ENCODE data around the gene PDPN.

Gene PDPN

GRCh38 chr1:13604721-13605120 lies 21.1 kb downstream of the PDPN start:
- Histone ChIP-seq H3K27ac (ENCODE audit: low read depth, low read length) (no peak overlapping the region), H3K79me2 (ENCODE audit: control insufficient read depth, low read length) (no peaks in the 10 kb centered on the region), H3K9me2 (replicated peaks; ENCODE audit: control insufficient read depth, low read length) (no peaks in the 10 kb centered on the region), H4K20me1 (ENCODE audit: control insufficient read depth, insufficient read depth, low read depth, low read length) (no peaks in the 10 kb centered on the region), H3K4me3 (ENCODE audit: low read length) (no peak overlapping the region), H3K36me3 (ENCODE audit: control insufficient read depth, low read length) (no peaks in the 10 kb centered on the region), H3K4me2 (ENCODE audit: low read length) (no peak overlapping the region), H3K9me3 (ENCODE audit: control insufficient read depth, insufficient read depth, low read length) (no peaks in the 10 kb centered on the region), H3K4me1 (ENCODE audit: control insufficient read depth, low read length) (no peaks in the 10 kb centered on the region), H3F3A (ENCODE audit: control insufficient read depth, insufficient read depth) (no peaks in the 10 kb centered on the region), H3K27me3 (ENCODE audit: control insufficient read depth, low read length) (0 out of 2 replicates have a peak, but pooled peaks cover 2% of the 10 kb centered on the region)
- no peak for TF ChIP-seq CTCF (IDR thresholded peaks at IDR 0.05; ENCODE audit: low read depth, low read length, poor library complexity, severe bottlenecking)
- no peak for TF ChIP-seq EZH2phosphoT487 (IDR thresholded peaks at IDR 0.05; ENCODE audit: borderline replicate concordance, low read length)

GRCh38 chr1:13605159-13605558 lies 21.5 kb downstream of the PDPN start:
- Histone ChIP-seq H3K4me1 (ENCODE audit: control insufficient read depth, low read length) (no peaks in the 10 kb centered on the region), H3K27ac (ENCODE audit: low read depth, low read length) (no peak overlapping the region), H3K9me2 (replicated peaks; ENCODE audit: control insufficient read depth, low read length) (no peaks in the 10 kb centered on the region), H3K9me3 (ENCODE audit: control insufficient read depth, insufficient read depth, low read length) (no peaks in the 10 kb centered on the region), H4K20me1 (ENCODE audit: control insufficient read depth, insufficient read depth, low read depth, low read length) (no peaks in the 10 kb centered on the region), H3K27me3 (ENCODE audit: control insufficient read depth, low read length) (0 out of 2 replicates have a peak, but pooled peaks cover 2% of the 10 kb centered on the region), H3K4me2 (ENCODE audit: low read length) (no peak overlapping the region), H3K4me3 (ENCODE audit: low read length) (no peak overlapping the region), H3K79me2 (ENCODE audit: control insufficient read depth, low read length) (no peaks in the 10 kb centered on the region), H3K36me3 (ENCODE audit: control insufficient read depth, low read length) (no peaks in the 10 kb centered on the region), H3F3A (ENCODE audit: control insufficient read depth, insufficient read depth) (no peaks in the 10 kb centered on the region)
- no peak for TF ChIP-seq CTCF (IDR thresholded peaks at IDR 0.05; ENCODE audit: low read depth, low read length, poor library complexity, severe bottlenecking)
- no peak for TF ChIP-seq EZH2phosphoT487 (IDR thresholded peaks at IDR 0.05; ENCODE audit: borderline replicate concordance, low read length)

- Histone ChIP-seq H3K4me3 (ENCODE audit: low read length) (no peak overlapping the region), H3F3A (ENCODE audit: control insufficient read depth, insufficient read depth) (no peaks in the 10 kb centered on the region), H3K9me3 (ENCODE audit: control insufficient read depth, insufficient read depth, low read length) (no peaks in the 10 kb centered on the region), H3K27me3 (ENCODE audit: control insufficient read depth, low read length) (0 out of 2 replicates have a peak, but pooled peaks cover 2% of the 10 kb centered on the region), H3K9me2 (replicated peaks; ENCODE audit: control insufficient read depth, low read length) (no peaks in the 10 kb centered on the region), H4K20me1 (ENCODE audit: control insufficient read depth, insufficient read depth, low read depth, low read length) (no peaks in the 10 kb centered on the region), H3K4me2 (ENCODE audit: low read length) (no peak overlapping the region), H3K79me2 (ENCODE audit: control insufficient read depth, low read length) (no peaks in the 10 kb centered on the region), H3K36me3 (ENCODE audit: control insufficient read depth, low read length) (no peaks in the 10 kb centered on the region), H3K27ac (ENCODE audit: low read depth, low read length) (no peak overlapping the region), H3K4me1 (ENCODE audit: control insufficient read depth, low read length) (no peaks in the 10 kb centered on the region)
- no peak for TF ChIP-seq EZH2phosphoT487 (IDR thresholded peaks at IDR 0.05; ENCODE audit: borderline replicate concordance, low read length)
These were observed 23.4 kb downstream of the PDPN start for GRCh38 chr1:13607002-13607401.

- H3K9me3 ChIP-seq (ENCODE audit: control insufficient read depth, insufficient read depth, low read length), result no peaks in the 10 kb centered on the region
- no peaks in the 10 kb centered on the region for H4K20me1 ChIP-seq (ENCODE audit: control insufficient read depth, insufficient read depth, low read depth, low read length)
- H3K4me3 ChIP-seq (ENCODE audit: low read length), result no peak overlapping the region
- H3K79me2 ChIP-seq (ENCODE audit: control insufficient read depth, low read length), result no peaks in the 10 kb centered on the region
- H3K4me2 ChIP-seq (ENCODE audit: low read length), result no peak overlapping the region
- no peaks in the 10 kb centered on the region for H3K36me3 ChIP-seq (ENCODE audit: control insufficient read depth, low read length)
- TF ChIP-seq EZH2phosphoT487 (IDR thresholded peaks at IDR 0.05; ENCODE audit: borderline replicate concordance, low read length) (no peak), CTCF (IDR thresholded peaks at IDR 0.05; ENCODE audit: low read depth, low read length, poor library complexity, severe bottlenecking) (no peak)
- H3K9me2 ChIP-seq (replicated peaks; ENCODE audit: control insufficient read depth, low read length), result no peaks in the 10 kb centered on the region
- no peaks in the 10 kb centered on the region for H3F3A ChIP-seq (ENCODE audit: control insufficient read depth, insufficient read depth)
- H3K4me1 ChIP-seq (ENCODE audit: control insufficient read depth, low read length), result no peaks in the 10 kb centered on the region
- no peaks in the 10 kb centered on the region for H3K27me3 ChIP-seq (ENCODE audit: control insufficient read depth, low read length)
- H3K27ac ChIP-seq (ENCODE audit: low read depth, low read length), result no peak overlapping the region
These were observed 32.6 kb downstream of the PDPN start for GRCh38 chr1:13616234-13616633.

Measured in DOHH2 (cell line).